SK-N-SH (cell line): Measurements from ENCODE around the gene NRIP1. TPM values are rescaled to one million over a fixed set of nuclear protein-coding genes. Genes with fewer than 3 reads are reported as not detected.

Experiments used
- CTCF ChIA-PET: fragments of 300-600, 350-600 bp; formaldehyde crosslinking; extraction: SDS; loops from one replicate; lab custom pipeline; 2021; lab: Yijun Ruan, JAX
- POLR2A ChIA-PET: fragments of 350-600 bp; sonication (Branson Sonifier 250); formaldehyde crosslinking; extraction: SDS; loops from one replicate; lab custom pipeline; 2020; ENCODE audit warnings: antibody characterized with exemption, inconsistent platforms; lab: Yijun Ruan, JAX
- DNase-seq: peaks from one replicate; pipeline ENCODE4 v3.0.0; 2012
- H2AFZ ChIP-seq: fragments of 200-600 bp; sonication (generic); 2 replicates; pipeline ENCODE4 v1.8.1; 2016; ENCODE audit warnings: antibody characterized with exemption, mild to moderate bottlenecking, low read depth
- H3F3A ChIP-seq: fragments of 200-600 bp; sonication (generic); replicated peaks from 2 replicates; pipeline ENCODE3; 2016; ENCODE audit warnings: antibody characterized with exemption, mild to moderate bottlenecking; ENCODE audit not compliant: insufficient read depth
- H3K27ac ChIP-seq, 2 experiments: fragments of 200-500 bp in 1 of 2; fragments of 200-600 bp in 1 of 2; sonication (Bioruptor generic) in 1 of 2; sonication (generic), shearing (Covaris generic) in 1 of 2; 2 replicates each; pipeline versions ENCODE4 v1.5.1 to v1.6.1; 2014 to 2016; ENCODE audit warnings: low read depth in 2 of 2, inconsistent platforms in 1 of 2, low read length in 1 of 2, mild to moderate bottlenecking in 1 of 2, mixed read lengths in 1 of 2
- H3K27me3 ChIP-seq: fragments of 200-600 bp; sonication (generic), shearing (Covaris generic); 2 replicates; pipeline ENCODE4 v1.6.1; 2016; ENCODE audit warnings: mixed run types; ENCODE audit not compliant: insufficient read depth
- H3K36me3 ChIP-seq, 2 experiments: fragments of 200-500 bp in 1 of 2; fragments of 200-600 bp in 1 of 2; sonication (Bioruptor generic) in 1 of 2; sonication (generic) in 1 of 2; replicated peaks in 1 of 2; 2 replicates each; pipeline versions ENCODE3 to v1.5.1; 2014 to 2016; ENCODE audit warnings: low read length in 1 of 2, mild to moderate bottlenecking in 1 of 2; ENCODE audit not compliant: insufficient read depth in 2 of 2, control insufficient read depth in 1 of 2
- H3K4me1 ChIP-seq, 2 experiments: fragments of 200-500 bp in 1 of 2; fragments of 200-600 bp in 1 of 2; sonication (Bioruptor generic) in 1 of 2; sonication (generic), shearing (Covaris generic) in 1 of 2; 2 replicates each; pipeline versions ENCODE4 v1.5.1 to v1.6.1; 2014 to 2016; ENCODE audit warnings: low read depth in 1 of 2, low read length in 1 of 2, mixed run types in 1 of 2; ENCODE audit not compliant: insufficient read depth in 2 of 2, control insufficient read depth in 1 of 2
- H3K4me2 ChIP-seq: fragments of 200-600 bp; sonication (generic), shearing (Covaris generic); 2 replicates; pipeline ENCODE4 v1.6.1; 2017; ENCODE audit warnings: mixed run types
- H3K4me3 ChIP-seq, 2 experiments: fragments of 200-500 bp in 1 of 2; fragments of 200-600 bp in 1 of 2; sonication (Bioruptor generic) in 1 of 2; sonication (generic), shearing (Covaris generic) in 1 of 2; 2 replicates each; pipeline versions ENCODE4 v1.5.1 to v1.8.1; 2014 to 2016; ENCODE audit warnings: low read depth in 2 of 2, inconsistent platforms in 1 of 2, low read length in 1 of 2, mild to moderate bottlenecking in 1 of 2, mixed read lengths in 1 of 2, moderate library complexity in 1 of 2
- H3K79me2 ChIP-seq: fragments of 200-600 bp; sonication (generic); 2 replicates; pipeline ENCODE4 v1.8.1; 2017; ENCODE audit warnings: mild to moderate bottlenecking; ENCODE audit not compliant: insufficient read depth
- H3K9ac ChIP-seq: fragments of 200-600 bp; sonication (generic); 2 replicates; pipeline ENCODE4 v1.6.1; 2017; ENCODE audit warnings: mixed run types
- H3K9me2 ChIP-seq: fragments of 200-600 bp; sonication (generic); 2 replicates; pipeline ENCODE4 v1.6.1; 2017; ENCODE audit warnings: mixed run types
- H3K9me3 ChIP-seq: fragments of 200-600 bp; sonication (generic); 2 replicates; pipeline ENCODE4 v1.6.1; 2017; ENCODE audit warnings: mixed run types, mild to moderate bottlenecking, moderate library complexity
- H4K20me1 ChIP-seq: fragments of 200-600 bp; sonication (generic); 2 replicates; pipeline ENCODE4 v1.6.1; 2017; ENCODE audit warnings: mild to moderate bottlenecking, mixed run types; ENCODE audit not compliant: insufficient read depth
- CHD2 ChIP-seq: fragments of 150-350 bp; IDR thresholded peaks from 2 replicates; pipeline ENCODE4 v1.6.1; 2018; ENCODE audit warnings: low read length; ENCODE audit not compliant: partially characterized antibody
- EZH2phosphoT487 ChIP-seq: fragments of 200-600 bp; sonication (generic); IDR thresholded peaks from 2 replicates; pipeline ENCODE4 v1.6.1; 2017; ENCODE audit warnings: low read depth, mixed run types, mild to moderate bottlenecking, antibody characterized with exemption, moderate library complexity, borderline replicate concordance
- FOSL2 ChIP-seq: IDR thresholded peaks from 2 replicates; pipeline ENCODE4 v1.4.0; 2012; ENCODE audit warnings: low read depth, mild to moderate bottlenecking, moderate library complexity, borderline replicate concordance
- FOXJ3 ChIP-seq: sonication (generic); formaldehyde crosslinking; IDR thresholded peaks from 2 replicates; pipeline ENCODE4 v1.5.1; 2020; ENCODE audit warnings: mild to moderate bottlenecking, missing genetic modification reagents
- RFX5 ChIP-seq: IDR thresholded peaks from 2 replicates; pipeline ENCODE4 v1.6.1; 2012; ENCODE audit warnings: mild to moderate bottlenecking, improper control_type of control experiment, low read length
- TCF12 ChIP-seq: IDR thresholded peaks from 2 replicates; pipeline ENCODE4 v1.4.0; 2012
- WGBS: methylation state at CpG from one replicate; pipeline ENCODE4 v1.1.6; 2017; ENCODE audit warnings: low lambda C conversion rate; 5-methylcytosine and 5-hydroxymethylcytosine counted together
- polyA plus RNA-seq, 3 experiments: library from polyadenylated mRNA; depleted of rRNA; stranded (reverse); fragments of >200 nt; gene quantifications; 2 replicates each; pipeline ENCODE4 v1.2.3, GENCODE V29; 2012
- TF ChIP-seq, protein P1 (sequence below): IDR thresholded peaks from 2 replicates; pipeline ENCODE4 v1.4.0; 2012; ENCODE audit warnings: low read depth
- TF ChIP-seq, protein P2 (sequence below): IDR thresholded peaks from 2 replicates; pipeline ENCODE4 v1.4.0; 2012; ENCODE audit warnings: low read depth, borderline replicate concordance
- TF ChIP-seq, protein P3 (sequence below): fragments of 150-350 bp; IDR thresholded peaks from 2 replicates; pipeline ENCODE4 v1.6.1; 2017; ENCODE audit warnings: antibody characterized with exemption, low read length, low read depth, borderline replicate concordance
- TF ChIP-seq, protein P4 (sequence below): IDR thresholded peaks from 2 replicates; pipeline ENCODE4; 2012
- TF ChIP-seq, protein P5 (sequence below): fragments of 200-600 bp; sonication (generic); IDR thresholded peaks from 2 replicates; pipeline ENCODE4 v1.6.1; 2017; ENCODE audit warnings: antibody characterized with exemption, mild to moderate bottlenecking, moderate library complexity
- TF ChIP-seq, protein P6 (sequence below): IDR thresholded peaks from 2 replicates; pipeline ENCODE4 v1.6.1; 2012; ENCODE audit warnings: mild to moderate bottlenecking, low read depth, low read length, moderate library complexity

The NRIP1 gene
- polyA plus RNA-seq, 1 of the 3 experiments (the other 2 are of a cell fraction): 0.02 TPM

DNA sequence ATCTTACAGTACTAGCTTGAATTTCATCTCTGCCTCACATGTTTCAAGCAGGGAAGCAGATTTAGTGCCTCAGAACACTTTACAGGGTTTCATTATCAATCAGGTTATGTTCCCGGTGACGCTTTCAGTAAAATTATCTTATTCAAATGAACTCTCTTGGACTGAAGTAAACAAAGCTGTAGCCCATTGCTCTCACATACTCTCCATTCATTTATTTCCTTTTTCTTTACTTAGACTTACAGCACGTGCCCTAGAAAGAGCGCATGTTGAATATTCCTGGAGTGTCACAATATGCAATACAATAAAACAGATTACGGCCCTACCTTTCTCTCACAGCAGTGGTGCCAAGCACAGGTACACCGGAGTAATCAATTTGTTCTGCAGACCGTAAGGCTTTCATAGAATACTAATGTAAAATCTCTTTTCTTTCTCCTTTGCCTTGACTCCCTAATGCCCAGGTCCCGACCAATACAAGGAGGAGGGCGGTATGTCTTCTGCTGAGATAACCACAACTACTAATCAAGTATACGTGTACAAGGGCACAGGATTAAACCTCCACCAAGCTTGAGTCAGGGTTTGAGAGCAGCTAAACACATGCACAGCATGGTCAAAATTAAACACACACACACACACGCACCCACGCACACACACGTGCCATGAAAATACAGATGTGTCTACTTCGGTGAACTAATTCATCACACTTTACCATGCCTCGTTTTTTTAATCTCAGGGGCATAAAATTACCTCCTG, 62.8 kb downstream of the NRIP1 start:
- H3F3A ChIP-seq: no peaks in the 10 kb centered on the region
- H3K27ac ChIP-seq: no peak overlapping the region
- no peak overlapping the region for H3K4me2 ChIP-seq
- no peaks in the 10 kb centered on the region for H3K27me3 ChIP-seq
- ChIA-PET POLR2A (interaction anchor here (0.7 kb wide), 1 partner anchor 245 kb away, joined by 3 read pairs; no protein-coding TSS in a partner anchor), CTCF (no interaction called here)
- no peaks in the 10 kb centered on the region for H3K9me3 ChIP-seq
- no peak overlapping the region for H3K4me3 ChIP-seq
- no peaks in the 10 kb centered on the region for H3K79me2 ChIP-seq
- H3K36me3 ChIP-seq: no peaks in the 10 kb centered on the region
- H3K9ac ChIP-seq: no peak overlapping the region
- no peak for DNase-seq
- H2AFZ ChIP-seq: no peak overlapping the region
- H3K4me1 ChIP-seq: no peaks in the 10 kb centered on the region; a peak in 1 of 4 replicates
- no peaks in the 10 kb centered on the region for H3K9me2 ChIP-seq
- 15% methylated on average over 15 of the region's 15 CpGs for WGBS
- H4K20me1 ChIP-seq: no peaks in the 10 kb centered on the region
- TF ChIP-seq, protein P1, sequence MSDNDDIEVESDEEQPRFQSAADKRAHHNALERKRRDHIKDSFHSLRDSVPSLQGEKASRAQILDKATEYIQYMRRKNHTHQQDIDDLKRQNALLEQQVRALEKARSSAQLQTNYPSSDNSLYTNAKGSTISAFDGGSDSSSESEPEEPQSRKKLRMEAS: no peak
- no peak for TF ChIP-seq CHD2
- TF ChIP-seq FOXJ3: no peak
- TF ChIP-seq, protein P2, sequence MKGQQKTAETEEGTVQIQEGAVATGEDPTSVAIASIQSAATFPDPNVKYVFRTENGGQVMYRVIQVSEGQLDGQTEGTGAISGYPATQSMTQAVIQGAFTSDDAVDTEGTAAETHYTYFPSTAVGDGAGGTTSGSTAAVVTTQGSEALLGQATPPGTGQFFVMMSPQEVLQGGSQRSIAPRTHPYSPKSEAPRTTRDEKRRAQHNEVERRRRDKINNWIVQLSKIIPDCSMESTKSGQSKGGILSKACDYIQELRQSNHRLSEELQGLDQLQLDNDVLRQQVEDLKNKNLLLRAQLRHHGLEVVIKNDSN: no peak
- TF ChIP-seq, protein P3, sequence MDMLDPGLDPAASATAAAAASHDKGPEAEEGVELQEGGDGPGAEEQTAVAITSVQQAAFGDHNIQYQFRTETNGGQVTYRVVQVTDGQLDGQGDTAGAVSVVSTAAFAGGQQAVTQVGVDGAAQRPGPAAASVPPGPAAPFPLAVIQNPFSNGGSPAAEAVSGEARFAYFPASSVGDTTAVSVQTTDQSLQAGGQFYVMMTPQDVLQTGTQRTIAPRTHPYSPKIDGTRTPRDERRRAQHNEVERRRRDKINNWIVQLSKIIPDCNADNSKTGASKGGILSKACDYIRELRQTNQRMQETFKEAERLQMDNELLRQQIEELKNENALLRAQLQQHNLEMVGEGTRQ: no peak
- TF ChIP-seq, protein P4, sequence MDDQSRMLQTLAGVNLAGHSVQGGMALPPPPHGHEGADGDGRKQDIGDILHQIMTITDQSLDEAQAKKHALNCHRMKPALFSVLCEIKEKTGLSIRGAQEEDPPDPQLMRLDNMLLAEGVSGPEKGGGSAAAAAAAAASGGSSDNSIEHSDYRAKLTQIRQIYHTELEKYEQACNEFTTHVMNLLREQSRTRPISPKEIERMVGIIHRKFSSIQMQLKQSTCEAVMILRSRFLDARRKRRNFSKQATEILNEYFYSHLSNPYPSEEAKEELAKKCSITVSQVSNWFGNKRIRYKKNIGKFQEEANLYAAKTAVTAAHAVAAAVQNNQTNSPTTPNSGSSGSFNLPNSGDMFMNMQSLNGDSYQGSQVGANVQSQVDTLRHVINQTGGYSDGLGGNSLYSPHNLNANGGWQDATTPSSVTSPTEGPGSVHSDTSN: no peak
- no peak for TF ChIP-seq TCF12
- TF ChIP-seq FOSL2: no peak

DNA sequence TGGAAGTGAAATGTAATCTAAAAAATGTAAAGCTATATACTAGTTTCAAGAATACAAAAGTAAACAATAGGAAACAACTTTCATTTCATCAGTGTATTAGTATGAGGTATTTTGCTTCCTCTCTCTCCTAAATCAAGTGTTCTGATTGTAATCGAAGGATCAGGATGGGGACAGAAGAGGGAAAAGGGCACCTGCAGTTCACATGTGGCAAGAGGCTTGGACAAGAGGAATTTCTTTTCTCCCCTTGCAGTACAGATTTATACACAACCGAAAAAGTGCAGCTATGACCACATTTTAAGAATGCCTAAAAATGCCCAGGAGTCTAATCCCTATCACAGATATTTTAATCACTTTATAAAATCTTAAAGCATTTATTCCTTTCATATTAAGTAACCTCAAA, 63.7 kb downstream of the NRIP1 start:
- no peaks in the 10 kb centered on the region for H3K36me3 ChIP-seq
- H3K27ac ChIP-seq: no peak overlapping the region
- no peaks in the 10 kb centered on the region for H3F3A ChIP-seq
- no peak for DNase-seq
- POLR2A ChIA-PET: interaction anchor here (0.6 kb wide), 1 partner anchor 241 kb away, joined by 5 read pairs; no protein-coding TSS in a partner anchor
- H3K9me3 ChIP-seq: no peaks in the 10 kb centered on the region
- no peak overlapping the region for H2AFZ ChIP-seq
- no peaks in the 10 kb centered on the region for H3K79me2 ChIP-seq
- H3K27me3 ChIP-seq: no peaks in the 10 kb centered on the region
- H3K4me1 ChIP-seq: no peaks in the 10 kb centered on the region; a peak in 1 of 4 replicates
- H3K9me2 ChIP-seq: no peaks in the 10 kb centered on the region
- H3K4me3 ChIP-seq: no peak overlapping the region
- no peak overlapping the region for H3K9ac ChIP-seq
- CTCF ChIA-PET: no interaction called here
- H4K20me1 ChIP-seq: no peaks in the 10 kb centered on the region
- H3K4me2 ChIP-seq: no peak overlapping the region
- WGBS: 1% methylated on average over 2 of the region's 2 CpGs
- TF ChIP-seq, protein P5, sequence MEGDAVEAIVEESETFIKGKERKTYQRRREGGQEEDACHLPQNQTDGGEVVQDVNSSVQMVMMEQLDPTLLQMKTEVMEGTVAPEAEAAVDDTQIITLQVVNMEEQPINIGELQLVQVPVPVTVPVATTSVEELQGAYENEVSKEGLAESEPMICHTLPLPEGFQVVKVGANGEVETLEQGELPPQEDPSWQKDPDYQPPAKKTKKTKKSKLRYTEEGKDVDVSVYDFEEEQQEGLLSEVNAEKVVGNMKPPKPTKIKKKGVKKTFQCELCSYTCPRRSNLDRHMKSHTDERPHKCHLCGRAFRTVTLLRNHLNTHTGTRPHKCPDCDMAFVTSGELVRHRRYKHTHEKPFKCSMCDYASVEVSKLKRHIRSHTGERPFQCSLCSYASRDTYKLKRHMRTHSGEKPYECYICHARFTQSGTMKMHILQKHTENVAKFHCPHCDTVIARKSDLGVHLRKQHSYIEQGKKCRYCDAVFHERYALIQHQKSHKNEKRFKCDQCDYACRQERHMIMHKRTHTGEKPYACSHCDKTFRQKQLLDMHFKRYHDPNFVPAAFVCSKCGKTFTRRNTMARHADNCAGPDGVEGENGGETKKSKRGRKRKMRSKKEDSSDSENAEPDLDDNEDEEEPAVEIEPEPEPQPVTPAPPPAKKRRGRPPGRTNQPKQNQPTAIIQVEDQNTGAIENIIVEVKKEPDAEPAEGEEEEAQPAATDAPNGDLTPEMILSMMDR: no peak
- TF ChIP-seq, protein P6, sequence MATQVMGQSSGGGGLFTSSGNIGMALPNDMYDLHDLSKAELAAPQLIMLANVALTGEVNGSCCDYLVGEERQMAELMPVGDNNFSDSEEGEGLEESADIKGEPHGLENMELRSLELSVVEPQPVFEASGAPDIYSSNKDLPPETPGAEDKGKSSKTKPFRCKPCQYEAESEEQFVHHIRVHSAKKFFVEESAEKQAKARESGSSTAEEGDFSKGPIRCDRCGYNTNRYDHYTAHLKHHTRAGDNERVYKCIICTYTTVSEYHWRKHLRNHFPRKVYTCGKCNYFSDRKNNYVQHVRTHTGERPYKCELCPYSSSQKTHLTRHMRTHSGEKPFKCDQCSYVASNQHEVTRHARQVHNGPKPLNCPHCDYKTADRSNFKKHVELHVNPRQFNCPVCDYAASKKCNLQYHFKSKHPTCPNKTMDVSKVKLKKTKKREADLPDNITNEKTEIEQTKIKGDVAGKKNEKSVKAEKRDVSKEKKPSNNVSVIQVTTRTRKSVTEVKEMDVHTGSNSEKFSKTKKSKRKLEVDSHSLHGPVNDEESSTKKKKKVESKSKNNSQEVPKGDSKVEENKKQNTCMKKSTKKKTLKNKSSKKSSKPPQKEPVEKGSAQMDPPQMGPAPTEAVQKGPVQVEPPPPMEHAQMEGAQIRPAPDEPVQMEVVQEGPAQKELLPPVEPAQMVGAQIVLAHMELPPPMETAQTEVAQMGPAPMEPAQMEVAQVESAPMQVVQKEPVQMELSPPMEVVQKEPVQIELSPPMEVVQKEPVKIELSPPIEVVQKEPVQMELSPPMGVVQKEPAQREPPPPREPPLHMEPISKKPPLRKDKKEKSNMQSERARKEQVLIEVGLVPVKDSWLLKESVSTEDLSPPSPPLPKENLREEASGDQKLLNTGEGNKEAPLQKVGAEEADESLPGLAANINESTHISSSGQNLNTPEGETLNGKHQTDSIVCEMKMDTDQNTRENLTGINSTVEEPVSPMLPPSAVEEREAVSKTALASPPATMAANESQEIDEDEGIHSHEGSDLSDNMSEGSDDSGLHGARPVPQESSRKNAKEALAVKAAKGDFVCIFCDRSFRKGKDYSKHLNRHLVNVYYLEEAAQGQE: no peak
- no peak for TF ChIP-seq EZH2phosphoT487
- TF ChIP-seq CHD2: no peak
- TF ChIP-seq RFX5: no peak
- TF ChIP-seq, protein P3: no peak
- no peak for TF ChIP-seq TCF12
